Dermis blood vessel endothelial cell (primary cell): ENCODE measurements around the gene INPP4B. TPM values are rescaled to one million over a fixed set of nuclear protein-coding genes. Genes with fewer than 3 reads are reported as not detected.

Experiments
- DNase-seq: peaks from one replicate; pipeline ENCODE4 v3.0.0; 2010
- total RNA-seq: library from RNA; depleted of rRNA; stranded (reverse); fragments of >200 nt; gene quantifications from 2 replicates; pipeline ENCODE4 v1.2.3, GENCODE V29; 2014

INPP4B gene
- total RNA-seq, 1 donor from 2014 or later = 20.9 TPM

GRCh38 chr4:142463206-142463605, 382.9 kb downstream of the INPP4B start:
- no peak for DNase-seq

GRCh38 chr4:142452161-142452855, 393.8 kb downstream of the INPP4B start:
- no peak for DNase-seq

GRCh38 chr4:142449771-142450373, 396.2 kb downstream of the INPP4B start:
- no peak for DNase-seq

- DNase-seq = no peak
These were observed 399.1 kb downstream of the INPP4B start for GRCh38 chr4:142447009-142447408.

GRCh38 chr4:142443469-142443868, 402.6 kb downstream of the INPP4B start:
- no peak for DNase-seq

- DNase-seq = no peak
These were observed 406.0 kb downstream of the INPP4B start for GRCh38 chr4:142440093-142440492.

GRCh38 chr4:142435599-142436235, 410.4 kb downstream of the INPP4B start:
- DNase-seq = no peak

- no peak for DNase-seq
These were observed 411.4 kb downstream of the INPP4B start for GRCh38 chr4:142434519-142435224.

- DNase-seq = no peak
These were observed 417.4 kb downstream of the INPP4B start for GRCh38 chr4:142428715-142429114.

GRCh38 chr4:142427456-142427855, 418.6 kb downstream of the INPP4B start:
- DNase-seq = no peak

- DNase-seq = no peak
These were observed 422.2 kb downstream of the INPP4B start for GRCh38 chr4:142423861-142424260.

- no peak for DNase-seq
These were observed 425.6 kb downstream of the INPP4B start for GRCh38 chr4:142420311-142421095.

- no peak for DNase-seq
These were observed 426.4 kb downstream of the INPP4B start for GRCh38 chr4:142419712-142420111.

- DNase-seq = no peak
These were observed 427.4 kb downstream of the INPP4B start for GRCh38 chr4:142418697-142419096.

- peak; percentile 35 for DNase-seq
These were observed 429.3 kb downstream of the INPP4B start for GRCh38 chr4:142416711-142417275.

GRCh38 chr4:142416121-142416520, 430.0 kb downstream of the INPP4B start:
- no peak for DNase-seq

- DNase-seq = no peak
These were observed 431.6 kb downstream of the INPP4B start for GRCh38 chr4:142414366-142414990.

- no peak for DNase-seq
These were observed 432.6 kb downstream of the INPP4B start for GRCh38 chr4:142413485-142413884.

GRCh38 chr4:142411993-142412392, 434.1 kb downstream of the INPP4B start:
- no peak for DNase-seq

GRCh38 chr4:142408003-142408441, 438.1 kb downstream of the INPP4B start:
- peak; percentile 24 for DNase-seq

- no peak for DNase-seq
These were observed 438.5 kb downstream of the INPP4B start for GRCh38 chr4:142407596-142407995.
